GM18508 (cell line): Measurements from ENCODE around the gene TRIM25.

Source experiments
- ATAC-seq: cut with Tn5 transposase; IDR thresholded peaks from one replicate; pipeline ENCODE4 v1.9.1; 2021; ENCODE audit warnings: moderate number of reproducible peaks; ENCODE audit not compliant: insufficient read depth, unreplicated experiment

Gene TRIM25

GRCh38 chr17:56879280-56879679 lies 34.6 kb downstream of the TRIM25 start:
- ATAC-seq, result no peak

GRCh38 chr17:56876766-56877179 lies 37.1 kb downstream of the TRIM25 start:
- no peak for ATAC-seq

GRCh38 chr17:56870081-56870651 lies 43.7 kb downstream of the TRIM25 start:
- ATAC-seq, result no peak

GRCh38 chr17:56868716-56869115 lies 45.1 kb downstream of the TRIM25 start:
- no peak for ATAC-seq

GRCh38 chr17:56867948-56868376 lies 45.9 kb downstream of the TRIM25 start:
- ATAC-seq, result no peak

- ATAC-seq, result no peak
Observed at GRCh38 chr17:56866496-56866895, 47.4 kb downstream of the TRIM25 start.

- no peak for ATAC-seq
Observed at GRCh38 chr17:56866076-56866475, 47.8 kb downstream of the TRIM25 start.

- ATAC-seq, result no peak
Observed at GRCh38 chr17:56863974-56864373, 49.9 kb downstream of the TRIM25 start.

- no peak for ATAC-seq
Observed at GRCh38 chr17:56861899-56862298, 52.0 kb downstream of the TRIM25 start.

- no peak for ATAC-seq
Observed at GRCh38 chr17:56851008-56851407, 62.8 kb downstream of the TRIM25 start.

GRCh38 chr17:56850591-56850990 lies 63.3 kb downstream of the TRIM25 start:
- ATAC-seq, result no peak

GRCh38 chr17:56849131-56849530 lies 64.7 kb downstream of the TRIM25 start:
- no peak for ATAC-seq

- no peak for ATAC-seq
Observed at GRCh38 chr17:56847106-56847505, 66.7 kb downstream of the TRIM25 start.

- ATAC-seq, result no peak
Observed at GRCh38 chr17:56845934-56846333, 67.9 kb downstream of the TRIM25 start.

- ATAC-seq, result no peak
Observed at GRCh38 chr17:56842577-56842976, 71.3 kb downstream of the TRIM25 start.

GRCh38 chr17:56838687-56839086 lies 75.2 kb downstream of the TRIM25 start:
- ATAC-seq, result no peak
